GM21381 (cell line): ENCODE data around the gene NDUFB10.
"Not testable (repeated sequence)": the region's sequence is repeated elsewhere in the genome, so short reads cannot be mapped to it uniquely, and the experiment has no call there.

Experiments
- ATAC-seq: cut with Tn5 transposase; IDR thresholded peaks from one replicate; pipeline ENCODE4 v1.9.1; 2021; ENCODE audit warnings: mild to moderate bottlenecking, moderate library complexity; ENCODE audit not compliant: unreplicated experiment

The NDUFB10 gene

DNA sequence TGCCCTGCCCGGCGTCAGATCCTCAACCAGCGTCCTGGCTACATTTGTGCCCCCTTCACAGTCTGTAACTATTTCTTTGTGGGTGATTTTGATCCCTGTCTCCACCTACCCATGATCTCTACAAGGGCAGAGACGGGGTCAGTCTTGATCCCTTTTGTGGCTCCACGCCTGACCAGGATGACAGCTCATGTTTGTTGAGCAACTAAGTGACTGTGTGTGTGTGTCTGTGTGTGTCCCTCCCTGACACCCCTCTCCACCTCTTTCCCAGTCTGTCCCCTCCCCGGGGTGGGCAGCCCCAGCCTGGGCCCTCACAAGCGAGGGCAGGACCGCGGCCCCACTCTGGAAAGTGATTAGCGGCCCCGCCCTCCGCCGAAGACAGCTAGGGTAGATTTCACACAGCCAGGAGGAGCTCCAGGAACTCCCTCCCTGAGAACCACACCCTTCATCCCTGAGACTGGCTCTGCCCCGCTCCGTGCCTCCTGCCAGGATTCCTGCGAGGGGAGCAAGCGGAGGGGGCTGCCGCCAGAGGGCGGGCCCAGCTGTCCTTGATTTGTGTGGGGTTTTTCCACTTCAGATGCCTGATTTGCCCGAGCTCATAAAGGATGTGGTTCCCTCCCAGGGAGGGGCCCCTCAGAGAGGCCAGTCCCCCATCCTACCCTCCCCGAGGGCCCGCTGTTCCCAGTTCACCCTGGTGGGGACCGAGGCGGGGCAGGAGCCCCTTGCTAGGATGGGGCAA lies 35.9 kb upstream of the NDUFB10 start:
- ATAC-seq, result no peak

DNA sequence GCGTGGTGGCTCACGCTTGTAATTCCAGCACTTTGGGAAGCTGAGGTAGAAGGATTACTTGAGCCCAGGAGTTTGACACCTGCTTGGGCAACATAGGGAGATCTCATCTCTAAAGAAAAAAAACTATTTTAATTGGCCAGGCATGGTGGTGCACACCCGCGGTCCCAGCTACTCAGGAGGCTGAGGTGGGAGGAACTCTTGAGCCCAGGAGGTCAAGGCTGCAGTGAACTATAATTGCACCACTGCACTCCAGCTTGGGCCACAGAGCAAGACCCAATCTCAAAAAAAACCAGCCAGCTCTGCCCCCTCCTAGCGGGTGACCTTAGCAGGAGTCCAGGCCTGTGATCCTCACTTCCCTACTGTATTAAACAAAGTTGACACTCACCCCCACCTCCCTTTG lies 35.2 kb upstream of the NDUFB10 start:
- ATAC-seq, result no peak

GRCh38 chr16:1926271-1926670 lies 33.1 kb upstream of the NDUFB10 start:
- no peak for ATAC-seq

GRCh38 chr16:1929105-1929504 lies 30.2 kb upstream of the NDUFB10 start:
- no peak for ATAC-seq

DNA sequence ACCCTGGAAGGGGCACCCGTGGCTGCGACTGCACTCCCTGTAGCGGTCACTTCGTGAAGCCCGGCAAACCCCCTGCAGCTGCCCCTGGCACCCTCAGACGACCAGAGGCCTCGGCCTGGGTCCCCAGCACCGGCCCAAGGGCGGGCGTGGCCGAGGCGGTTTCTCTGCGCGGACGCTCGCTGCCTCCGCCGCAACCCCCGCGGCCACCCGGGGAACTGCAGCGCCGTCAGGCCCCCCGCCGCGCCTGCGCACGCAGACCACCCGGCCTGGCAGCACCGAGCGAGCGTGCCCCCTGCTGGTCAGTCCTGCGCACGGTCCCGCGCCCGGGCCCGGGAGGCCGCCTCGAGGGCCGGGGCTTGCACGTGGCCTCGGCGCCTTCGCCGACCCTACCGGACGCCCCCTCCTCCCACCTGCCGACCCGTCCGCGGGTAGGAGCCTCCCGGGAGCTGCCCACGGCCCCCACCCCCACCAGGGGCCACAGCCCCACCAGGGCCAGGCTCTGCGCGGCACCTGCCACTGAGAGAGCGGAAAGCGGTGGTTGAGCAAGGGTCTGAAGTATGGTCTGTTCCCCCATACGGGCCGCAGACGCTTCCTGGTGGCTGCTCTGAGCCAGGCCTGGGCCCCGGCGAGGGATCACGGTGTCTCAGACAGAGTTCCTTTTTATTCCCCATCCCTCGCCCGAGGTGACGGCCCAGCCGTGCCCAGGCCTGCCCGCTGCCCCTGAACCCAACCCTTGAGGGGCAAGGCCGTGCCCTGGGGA lies 29.6 kb upstream of the NDUFB10 start:
- peak; percentile 88 for ATAC-seq

DNA sequence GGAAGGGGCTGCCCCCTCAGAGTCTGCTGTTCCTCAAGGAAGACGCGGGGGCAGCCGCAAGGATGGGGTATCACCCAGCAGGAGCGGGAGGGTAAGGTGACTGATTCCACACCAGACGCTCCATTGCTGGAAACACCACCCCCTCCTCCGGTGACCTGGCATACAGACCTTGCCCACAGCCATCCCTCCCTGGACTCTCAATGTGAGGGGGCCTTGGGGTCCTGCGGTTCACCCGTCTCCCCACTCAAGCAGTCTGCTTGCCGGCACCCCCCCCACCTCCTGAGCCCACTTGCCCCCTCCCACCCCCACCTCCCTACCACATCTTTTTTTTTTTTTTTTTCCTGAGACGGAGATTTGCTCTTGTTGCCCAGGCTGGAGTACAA lies 29.0 kb upstream of the NDUFB10 start:
- no peak for ATAC-seq

- ATAC-seq, result no peak
Observed at GRCh38 chr16:1932050-1933028, 27.0 kb upstream of the NDUFB10 start.

DNA sequence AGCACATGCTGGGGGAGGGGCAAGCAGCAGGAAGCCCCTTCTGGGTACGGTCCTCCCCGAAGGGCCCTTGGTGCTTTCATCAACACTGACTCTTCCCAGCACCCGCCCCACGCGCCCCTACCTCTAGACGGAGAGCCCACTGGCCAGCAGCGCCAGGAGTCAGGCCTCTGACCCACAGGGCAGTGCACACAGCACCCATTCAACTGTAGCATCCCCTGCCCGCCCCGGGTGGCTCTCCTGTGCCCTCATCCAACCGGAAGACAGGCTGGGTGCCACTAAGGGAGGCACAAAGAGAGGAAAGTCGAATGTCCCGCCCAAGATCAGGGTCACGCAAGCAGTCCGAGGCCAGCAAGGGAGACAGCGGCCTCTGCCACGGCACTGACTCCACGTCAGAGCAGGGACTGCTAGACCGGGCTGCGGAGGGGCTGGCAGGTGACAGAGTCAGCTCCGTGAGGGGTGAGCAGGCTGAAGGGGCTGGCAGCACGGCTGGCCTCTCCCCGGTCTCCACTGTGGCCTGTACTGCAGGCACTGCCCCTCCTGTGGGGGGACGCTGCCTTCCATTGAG lies 26.2 kb upstream of the NDUFB10 start:
- ATAC-seq, result no peak

DNA sequence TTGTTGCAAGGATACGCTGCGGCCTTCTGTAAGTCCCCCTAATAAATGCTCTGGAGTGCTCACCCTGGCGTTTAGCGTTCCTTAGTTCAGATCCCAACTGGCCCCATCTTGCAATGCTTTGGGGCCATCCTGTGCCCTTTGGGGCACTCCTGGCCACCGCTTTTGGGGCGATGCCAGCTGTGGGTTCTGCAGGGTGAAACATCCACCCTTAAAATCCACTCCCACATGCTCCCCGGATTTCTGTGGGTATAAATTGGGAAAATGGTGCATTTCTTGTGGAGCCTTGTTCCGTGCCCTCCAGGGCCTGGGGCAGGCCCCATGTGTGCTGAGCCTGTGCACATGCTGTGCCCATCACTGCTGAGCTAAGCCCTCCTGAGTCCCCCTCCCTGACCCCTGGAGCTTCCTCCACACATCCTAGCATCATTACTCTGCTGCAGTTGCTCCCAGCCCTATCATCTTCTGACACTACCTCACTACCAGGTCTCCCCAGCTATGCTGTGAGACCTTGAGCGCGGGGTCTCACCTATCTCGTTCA lies 22.3 kb upstream of the NDUFB10 start:
- ATAC-seq, result no peak

DNA sequence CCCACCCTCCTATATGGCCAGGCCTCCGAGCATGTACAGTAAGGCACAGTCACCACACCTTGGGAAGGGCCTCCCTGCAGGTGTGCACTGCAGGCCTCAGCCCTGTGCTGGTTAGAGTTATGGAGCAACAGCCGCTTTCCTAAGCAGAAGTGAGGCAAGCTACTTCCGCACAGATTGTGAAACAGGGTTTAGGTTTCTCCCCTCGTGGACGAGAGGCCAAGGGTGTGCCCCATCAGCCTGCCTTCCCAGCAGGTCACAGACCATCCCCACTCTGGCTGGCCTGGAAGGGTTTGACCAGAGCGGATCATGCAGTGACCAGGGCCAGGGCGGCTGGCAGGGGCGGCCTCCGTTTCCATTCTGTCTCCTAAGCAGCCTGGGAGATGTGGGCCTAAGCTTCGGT lies 21.0 kb upstream of the NDUFB10 start:
- ATAC-seq, result no peak

- no peak for ATAC-seq
Observed at GRCh38 chr16:1938910-1939309, 20.4 kb upstream of the NDUFB10 start.

DNA sequence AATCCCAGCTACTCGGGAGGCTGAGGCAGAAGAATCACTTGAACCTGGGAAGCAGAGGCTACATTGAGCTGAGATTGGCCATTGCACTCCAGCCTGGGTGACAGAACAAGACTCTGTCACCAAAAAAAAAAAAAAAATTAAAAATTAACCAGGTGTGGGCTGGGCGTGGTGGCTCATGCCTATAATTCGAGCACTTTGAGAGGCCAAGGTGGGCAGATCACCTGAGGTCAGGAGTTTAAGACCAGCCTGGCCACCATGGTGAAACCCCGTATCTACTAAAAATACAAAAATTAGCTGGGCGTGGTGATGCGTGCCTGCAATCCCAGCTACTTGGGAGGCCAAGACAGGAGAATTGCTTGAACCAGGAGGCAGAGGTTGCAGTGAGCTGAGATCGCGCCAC lies 19.5 kb upstream of the NDUFB10 start:
- ATAC-seq, result not testable (repeated sequence)

DNA sequence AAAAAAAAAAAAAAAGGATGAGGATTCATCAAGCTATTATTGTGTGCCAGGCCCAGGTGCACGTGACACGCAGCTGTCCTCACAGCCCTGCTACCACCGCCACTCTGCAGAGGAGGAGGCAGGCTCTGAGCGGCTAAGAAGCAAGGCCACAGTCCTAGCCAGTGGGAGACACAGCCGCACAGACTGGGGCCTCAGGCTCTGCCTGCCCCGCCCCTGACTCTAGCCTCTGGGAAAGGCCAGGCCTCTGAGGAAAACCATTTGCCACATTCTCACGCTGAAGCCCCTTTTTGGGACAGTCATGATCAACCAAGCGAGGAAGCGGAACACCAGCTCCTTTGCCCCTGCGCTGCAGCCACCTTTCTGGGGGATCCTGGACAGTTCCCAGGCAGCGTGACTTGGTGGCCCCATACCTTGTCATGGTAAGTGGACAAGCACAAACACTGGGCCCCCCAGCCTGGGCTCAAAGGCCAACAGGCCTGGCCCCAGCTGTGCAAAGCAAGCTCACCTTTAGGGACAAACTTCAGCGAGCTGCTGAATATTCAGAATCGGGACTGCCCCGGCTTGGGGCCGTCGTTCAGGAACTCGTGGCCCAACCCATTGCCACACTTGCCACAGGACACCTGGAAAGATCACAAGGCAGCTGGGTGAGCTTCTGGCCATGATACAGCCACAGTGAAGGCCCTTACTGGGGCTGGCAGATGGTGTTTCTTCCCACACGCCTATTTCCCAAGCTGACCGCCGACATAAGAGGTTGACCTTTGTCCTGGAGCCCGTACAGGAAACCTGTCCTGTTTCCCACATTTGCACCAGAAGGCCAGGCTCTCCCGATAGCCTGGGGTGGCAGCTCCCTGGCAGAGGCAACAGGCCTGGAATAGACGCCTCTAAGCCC lies 18.8 kb upstream of the NDUFB10 start:
- no peak for ATAC-seq

DNA sequence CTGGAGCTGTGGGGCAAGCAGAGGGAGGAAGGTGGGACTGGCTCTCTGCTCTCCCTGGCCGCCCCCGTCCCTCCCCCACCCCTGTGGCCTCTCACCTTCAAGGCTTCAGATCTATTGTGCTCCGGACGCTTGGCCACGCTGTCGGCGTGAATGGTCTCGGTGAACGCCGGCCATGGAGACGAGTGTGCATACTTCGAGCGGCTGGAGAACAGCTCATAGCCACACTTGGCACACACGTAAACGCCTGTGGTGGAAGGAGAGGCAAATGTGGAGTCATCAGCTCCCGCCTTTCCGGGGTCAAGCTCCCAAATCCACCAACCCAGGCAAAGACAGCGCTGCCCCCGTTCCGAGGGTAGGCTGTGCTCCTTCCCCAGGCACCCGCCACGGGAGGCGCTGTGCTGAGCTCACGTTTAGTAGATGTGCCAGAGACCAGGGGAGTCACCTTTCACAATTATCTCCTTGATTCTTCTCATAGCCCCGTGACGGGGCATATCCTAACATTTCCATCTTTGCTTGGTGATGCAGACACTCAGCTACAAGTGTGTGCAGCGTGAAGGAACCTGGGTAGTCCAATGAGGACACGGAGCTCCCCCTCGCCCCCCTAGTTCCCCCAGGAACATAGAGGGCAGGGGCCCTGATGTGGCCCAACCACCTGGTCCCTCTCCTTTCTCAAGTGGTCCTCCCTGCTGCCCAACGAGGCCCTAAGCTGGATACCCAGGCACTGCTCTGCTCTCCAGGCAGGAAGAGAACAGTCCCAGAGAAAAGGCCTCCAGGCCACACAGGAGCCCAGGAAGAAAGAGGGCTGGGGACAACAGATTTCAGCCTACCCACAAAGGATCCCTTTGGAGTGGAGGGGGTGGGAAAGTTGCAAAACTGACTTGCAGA lies 17.9 kb upstream of the NDUFB10 start:
- ATAC-seq, result no peak

GRCh38 chr16:1942047-1942809 lies 17.1 kb upstream of the NDUFB10 start:
- no peak for ATAC-seq

DNA sequence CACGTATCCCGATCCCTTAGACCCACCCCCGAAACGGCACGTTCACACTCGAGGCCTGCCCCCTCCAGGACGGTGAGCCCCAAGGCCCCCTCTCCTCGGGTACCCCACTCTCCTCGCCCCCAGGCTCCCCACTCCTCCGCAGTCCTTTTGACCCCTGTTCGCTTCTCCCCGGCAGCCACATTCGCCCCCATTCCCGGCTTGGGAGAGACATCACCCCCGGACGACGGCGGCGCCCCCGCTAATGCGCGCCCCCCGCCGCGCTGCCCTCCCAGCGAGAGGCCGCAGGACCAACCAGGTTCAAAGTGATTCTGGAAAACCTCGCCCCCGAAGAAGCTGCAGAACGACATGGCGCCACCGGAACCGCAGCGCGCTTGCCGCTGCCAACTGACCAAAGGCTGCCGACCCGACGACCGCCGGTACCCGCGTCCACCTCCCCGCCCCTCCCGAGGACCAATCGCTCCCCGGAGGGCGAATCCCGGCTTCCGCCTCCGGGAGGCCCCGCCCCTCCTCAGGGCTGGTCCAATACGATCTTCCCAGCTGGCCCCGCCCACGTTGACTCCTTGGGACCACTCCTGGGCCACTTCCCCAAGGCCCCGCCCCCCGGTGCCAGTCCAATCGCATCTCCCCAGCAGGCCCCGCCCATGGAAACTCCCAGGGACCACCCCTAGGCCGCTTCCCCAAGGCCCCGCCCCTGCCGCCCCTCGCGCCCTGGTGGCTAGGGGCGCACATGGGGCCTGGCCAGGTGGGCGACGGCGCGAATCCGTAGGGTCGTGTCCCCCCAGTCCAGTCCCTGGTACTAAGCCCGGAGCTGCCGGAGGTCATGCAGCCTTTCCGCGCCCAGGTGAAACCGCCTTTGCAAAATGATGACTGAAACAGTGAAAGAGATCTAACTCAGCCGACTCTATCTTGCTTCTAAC lies 16.3 kb upstream of the NDUFB10 start, which contains the start of gene MSRB1:
Gene MSRB1 (minus strand): TSS at position 390 of the 917 bp plus-strand sequence. CDS start 43 bp downstream, at position 347.
- ATAC-seq, result peak; percentile 91
